Epithelial cell of esophagus (primary cell): Measurements from ENCODE around the gene PGBD5.

Source experiments
- DNase-seq: peaks from one replicate; pipeline ENCODE4 v3.0.0; 2010; ENCODE audit warnings: low read depth
- H3K4me3 ChIP-seq: 2 replicates; pipeline ENCODE4 v1.5.1; 2011; ENCODE audit warnings: mild to moderate bottlenecking, low read length, control low read depth
- TF ChIP-seq, protein P1 (sequence below): IDR thresholded peaks from 2 replicates; pipeline ENCODE4 v1.5.1; 2011; ENCODE audit warnings: low read depth, mild to moderate bottlenecking, low read length, control low read depth, inconsistent platforms; ENCODE audit not compliant: insufficient read depth; ENCODE audit errors: missing control alignments

The PGBD5 gene

DNA sequence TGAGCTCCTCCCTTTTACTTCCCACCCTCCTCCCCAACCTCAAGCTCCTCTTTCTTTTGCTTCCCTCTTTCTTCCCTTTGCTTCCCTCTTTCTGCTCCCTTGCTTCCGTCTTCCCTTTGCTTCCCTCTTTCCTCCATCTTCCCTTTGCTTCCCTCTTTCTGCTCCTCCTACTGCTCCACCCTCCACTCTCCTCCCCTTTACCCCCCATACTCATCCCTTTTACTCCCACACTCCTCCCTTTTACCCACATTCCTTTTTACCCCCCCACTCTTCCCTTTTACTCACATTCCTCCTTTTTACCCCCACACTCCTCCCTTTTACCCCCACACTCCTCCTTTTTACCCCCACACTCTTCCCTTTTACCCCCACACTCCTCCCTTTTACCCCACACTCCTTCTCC lies 30.2 kb downstream of the PGBD5 start:
- DNase-seq, result no peak
- no peak overlapping the region for H3K4me3 ChIP-seq
- TF ChIP-seq, protein P1, sequence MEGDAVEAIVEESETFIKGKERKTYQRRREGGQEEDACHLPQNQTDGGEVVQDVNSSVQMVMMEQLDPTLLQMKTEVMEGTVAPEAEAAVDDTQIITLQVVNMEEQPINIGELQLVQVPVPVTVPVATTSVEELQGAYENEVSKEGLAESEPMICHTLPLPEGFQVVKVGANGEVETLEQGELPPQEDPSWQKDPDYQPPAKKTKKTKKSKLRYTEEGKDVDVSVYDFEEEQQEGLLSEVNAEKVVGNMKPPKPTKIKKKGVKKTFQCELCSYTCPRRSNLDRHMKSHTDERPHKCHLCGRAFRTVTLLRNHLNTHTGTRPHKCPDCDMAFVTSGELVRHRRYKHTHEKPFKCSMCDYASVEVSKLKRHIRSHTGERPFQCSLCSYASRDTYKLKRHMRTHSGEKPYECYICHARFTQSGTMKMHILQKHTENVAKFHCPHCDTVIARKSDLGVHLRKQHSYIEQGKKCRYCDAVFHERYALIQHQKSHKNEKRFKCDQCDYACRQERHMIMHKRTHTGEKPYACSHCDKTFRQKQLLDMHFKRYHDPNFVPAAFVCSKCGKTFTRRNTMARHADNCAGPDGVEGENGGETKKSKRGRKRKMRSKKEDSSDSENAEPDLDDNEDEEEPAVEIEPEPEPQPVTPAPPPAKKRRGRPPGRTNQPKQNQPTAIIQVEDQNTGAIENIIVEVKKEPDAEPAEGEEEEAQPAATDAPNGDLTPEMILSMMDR, result no peak

DNA sequence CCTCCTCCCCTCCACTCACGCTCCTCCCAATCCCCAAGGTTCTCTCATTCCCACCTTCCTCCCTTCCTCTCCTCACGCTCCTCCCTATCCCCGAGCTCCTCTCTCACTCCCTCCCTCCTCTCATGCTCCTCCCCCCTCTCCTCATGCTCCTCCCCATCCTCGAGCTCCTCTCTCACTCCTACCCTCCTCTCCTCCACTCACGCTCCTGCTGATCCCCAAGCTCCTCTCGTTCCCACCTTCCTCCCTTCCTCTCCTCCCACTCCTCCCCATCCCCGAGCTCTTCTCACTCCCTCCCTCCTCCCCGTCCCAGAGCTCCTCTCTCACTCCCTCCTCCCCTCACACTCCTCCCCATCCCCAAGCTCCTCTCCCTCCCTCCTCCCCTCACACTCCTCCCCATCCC lies 31.4 kb downstream of the PGBD5 start:
- TF ChIP-seq, protein P1, result no peak
- DNase-seq, result no peak
- H3K4me3 ChIP-seq, result no peak overlapping the region

DNA sequence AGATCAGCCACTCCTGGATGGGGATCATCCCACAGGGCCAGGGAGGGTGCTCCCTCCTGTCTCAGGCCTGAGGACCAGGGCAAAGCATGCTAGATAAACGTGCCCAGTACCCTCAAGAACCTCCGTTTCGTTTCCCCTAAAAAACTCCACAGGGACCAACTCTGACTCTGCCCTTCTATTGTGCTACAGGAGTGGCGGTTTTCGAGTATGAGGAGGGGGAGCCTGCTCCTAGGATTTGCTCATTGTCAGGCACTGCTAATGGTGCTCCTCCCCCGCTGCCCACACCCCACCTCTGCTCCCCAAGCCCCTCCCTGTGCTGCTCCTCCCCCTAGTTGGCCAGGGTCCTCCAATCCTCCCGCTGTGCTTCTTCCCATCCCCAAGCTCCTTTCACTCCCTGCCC lies 32.0 kb downstream of the PGBD5 start:
- TF ChIP-seq, protein P1, result no peak
- no peak overlapping the region for H3K4me3 ChIP-seq
- no peak for DNase-seq

DNA sequence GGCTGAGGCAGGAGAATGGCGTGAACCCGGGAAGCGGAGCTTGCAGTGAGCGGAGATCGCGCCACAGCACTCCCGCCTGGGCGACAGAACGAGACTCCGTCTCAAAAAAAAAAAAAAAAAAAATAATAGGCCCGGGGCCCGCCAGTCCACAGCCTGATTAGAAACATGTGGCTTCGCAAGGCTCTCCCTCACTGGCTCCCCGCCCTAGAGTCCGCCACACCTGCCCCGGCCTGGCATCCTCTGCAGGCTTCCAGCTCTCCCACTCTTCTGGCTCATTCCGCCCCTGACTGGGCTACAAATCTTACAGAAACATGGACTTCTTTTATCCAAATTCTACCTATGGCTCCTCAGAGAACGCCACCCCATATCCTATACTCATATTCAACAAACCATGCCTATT lies 32.4 kb downstream of the PGBD5 start:
- H3K4me3 ChIP-seq, result no peak overlapping the region
- no peak for DNase-seq
- TF ChIP-seq, protein P1, result no peak

DNA sequence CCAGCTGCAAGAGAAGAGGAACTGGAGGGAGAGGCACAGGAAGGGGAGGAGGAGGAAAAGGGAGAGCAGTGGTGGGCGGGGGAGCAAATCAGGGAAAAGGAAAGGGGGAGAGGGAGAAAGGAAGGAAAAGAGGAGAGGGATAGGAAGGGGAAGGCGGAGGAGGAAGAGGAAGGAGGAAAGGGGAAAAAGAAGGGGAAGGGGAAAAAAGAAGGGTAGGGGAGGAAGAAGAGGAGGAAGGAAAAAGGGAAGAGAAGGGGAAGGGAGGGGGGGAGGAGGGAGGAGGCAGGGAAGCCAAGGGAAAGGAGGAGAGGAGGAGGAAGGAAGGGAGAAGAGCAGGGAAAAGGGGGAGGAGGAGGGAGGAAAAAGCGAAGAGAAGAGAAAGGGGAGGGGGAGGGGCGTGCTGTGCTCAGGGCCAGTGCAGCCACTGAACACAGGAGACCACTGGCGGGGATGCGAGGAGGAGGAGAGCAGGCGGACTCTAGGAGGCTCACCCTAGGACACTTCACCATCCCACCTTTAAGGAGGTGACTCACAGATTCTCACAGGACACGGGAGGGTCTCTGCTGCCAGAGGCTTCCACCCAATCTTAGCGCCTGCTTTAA lies 33.1 kb downstream of the PGBD5 start:
- TF ChIP-seq, protein P1, result no peak
- no peak for DNase-seq

DNA sequence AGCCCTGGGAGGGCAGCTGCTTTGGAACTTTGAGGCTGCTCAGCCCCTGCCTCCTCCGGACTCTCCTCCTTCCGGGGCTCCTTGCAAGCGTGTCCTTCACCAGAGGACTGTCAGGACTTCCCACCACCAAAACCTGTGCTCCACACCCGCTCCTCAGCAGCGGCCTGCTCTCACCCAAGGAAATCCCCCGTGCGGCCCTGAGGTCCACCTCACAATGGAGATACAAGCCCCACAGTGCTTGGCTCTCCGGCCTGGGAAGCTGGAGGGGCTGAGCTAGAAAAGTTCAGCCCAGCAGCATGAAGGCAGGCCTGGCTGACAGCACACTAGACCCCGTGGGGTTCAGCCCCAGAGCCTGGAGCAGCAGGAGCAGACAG lies 33.6 kb downstream of the PGBD5 start:
- TF ChIP-seq, protein P1, result no peak
- no peak overlapping the region for H3K4me3 ChIP-seq
- no peak for DNase-seq

More for the DNA sequence above, 33.1 kb downstream of the PGBD5 start:
- H3K4me3 ChIP-seq, result no peak overlapping the region

DNA sequence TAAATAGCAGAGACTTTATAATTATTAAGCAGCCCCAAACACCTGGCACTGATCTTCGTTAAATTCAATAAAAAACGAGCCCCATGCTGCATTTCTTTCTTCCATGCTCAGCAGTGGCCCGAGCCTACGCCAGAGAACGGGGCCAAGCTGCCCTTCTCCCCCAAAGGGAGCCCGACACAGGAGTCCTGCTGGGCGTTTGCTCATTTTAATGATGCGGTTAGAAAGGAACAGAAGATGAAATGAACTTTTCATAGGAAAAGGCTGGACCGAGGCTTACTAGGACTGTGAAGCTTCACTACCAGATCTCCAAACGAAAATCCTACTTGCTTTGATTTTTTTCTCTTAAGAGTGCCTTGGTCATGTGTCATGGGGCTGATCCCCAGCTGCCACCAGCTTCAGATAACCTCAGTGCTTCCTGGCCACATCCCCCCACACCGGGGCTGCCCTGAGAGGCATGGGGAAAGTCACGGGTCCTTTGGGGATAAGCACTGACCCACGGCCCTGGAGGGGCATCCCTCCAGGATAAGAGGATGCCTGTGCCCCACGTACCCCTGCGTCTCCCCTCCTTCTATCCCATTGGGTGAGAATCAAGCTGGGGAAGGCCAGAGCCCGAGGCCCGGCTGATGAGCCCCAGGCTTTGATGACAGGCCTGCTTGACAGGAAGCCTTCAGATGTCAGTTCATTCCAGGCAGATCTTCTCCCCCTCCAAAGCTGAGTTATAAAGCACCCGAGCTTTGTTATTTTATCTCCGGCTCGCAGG lies 34.2 kb downstream of the PGBD5 start:
- DNase-seq, result no peak
- H3K4me3 ChIP-seq, result no peak overlapping the region
- TF ChIP-seq, protein P1, result no peak
